Ishikawa (cell line): ENCODE measurements around the gene SALL1.

Source experiments
- CEBPB ChIP-seq: IDR thresholded peaks from 2 replicates; pipeline ENCODE4 v1.6.1; 2012
- CREB1 ChIP-seq: IDR thresholded peaks from 2 replicates; pipeline ENCODE4 v1.6.1; 2012; ENCODE audit warnings: low read depth
- EP300 ChIP-seq: IDR thresholded peaks from 2 replicates; pipeline ENCODE4 v1.6.1; 2012; ENCODE audit warnings: borderline replicate concordance
- FOXM1 ChIP-seq: IDR thresholded peaks from 2 replicates; pipeline ENCODE4 v1.6.1; 2012; ENCODE audit warnings: low read depth, borderline replicate concordance
- MAX ChIP-seq: IDR thresholded peaks from 2 replicates; pipeline ENCODE4 v1.6.1; 2012
- NFIC ChIP-seq: IDR thresholded peaks from 2 replicates; pipeline ENCODE4 v1.6.1; 2012
- RAD21 ChIP-seq: IDR thresholded peaks from 2 replicates; pipeline ENCODE4 v1.6.1; 2012; ENCODE audit warnings: low read depth
- REST ChIP-seq: IDR thresholded peaks from 2 replicates; pipeline ENCODE4 v1.6.1; 2012; ENCODE audit warnings: low read depth, mild to moderate bottlenecking
- TAF1 ChIP-seq: IDR thresholded peaks from 2 replicates; pipeline ENCODE4 v1.6.1; 2012; ENCODE audit warnings: low read depth, mild to moderate bottlenecking
- TEAD4 ChIP-seq: IDR thresholded peaks from 2 replicates; pipeline ENCODE4 v1.6.1; 2012
- YY1 ChIP-seq: IDR thresholded peaks from 2 replicates; pipeline ENCODE4 v1.6.1; 2012; ENCODE audit warnings: low read depth

- TF ChIP-seq CREB1 (no peak), YY1 (no peak), REST (no peak), TAF1 (no peak), CEBPB (no peak), RAD21 (no peak), MAX (no peak), EP300 (no peak), TEAD4 (no peak), NFIC (no peak), FOXM1 (no peak)
Measured at GRCh38 chr16:51181503-51181811, 30.4 kb upstream of the SALL1 start.
